ENCODE results near the gene FOXA1. TPM values are rescaled to one million over a fixed set of nuclear protein-coding genes. Genes with fewer than 3 reads are reported as not detected.

Gene FOXA1
- total RNA-seq: 0.13 and 0.93 TPM in 2 replicates

GRCh38 chr14:37594971-37595808 lies at the start of gene FOXA1, which contains the start of gene TTC6:
Gene FOXA1, minus strand, starts transcription at chr14:37595249. Its CDS starts 277 bp downstream, at chr14:37594972.
Gene TTC6, plus strand, starts transcription at chr14:37595629. Its CDS starts 26,436 bp downstream, at chr14:37622065.

Other genes starting within 250 kb of the FOXA1 start
- gene TTC6, start 380 bp upstream of the FOXA1 start, total RNA-seq: 0.13 and 0.36 TPM in 2 replicates

Measured in thoracic aorta endothelial cell (primary cell).